ENCODE results near the gene CDKN2AIPNL.
A peak's percentile ranks its signal among the peaks of the same experiment; 100 is the strongest.

Gene CDKN2AIPNL

GRCh38 chr5:134409321-134409720, 2.4 kb downstream of the CDKN2AIPNL start:
- peaks cover 9% of the 10 kb centered on the region for H3K36me3 Mint-ChIP-seq (ENCODE audit: low read depth)
- H3K4me1 Mint-ChIP-seq, result peaks cover 17% of the 10 kb centered on the region
- no peaks in the 10 kb centered on the region for H3K9me3 Mint-ChIP-seq
- no peaks in the 10 kb centered on the region for H3K27me3 Mint-ChIP-seq (ENCODE audit: low read depth)
- peak overlapping the region in 1 of 3 experiments; percentile 39 for H3K27ac Mint-ChIP-seq
- no peak for TF ChIP-seq CTCF (IDR thresholded peaks at IDR 0.05; ENCODE audit: unreplicated experiment in 3 of 3)
- peak overlapping the region; percentile 65 to 96 (median 66) for H3K4me3 Mint-ChIP-seq

- H3K27me3 Mint-ChIP-seq (ENCODE audit: low read depth), result no peaks in the 10 kb centered on the region
- no peaks in the 10 kb centered on the region for H3K9me3 Mint-ChIP-seq
These were observed 5.3 kb downstream of the CDKN2AIPNL start for GRCh38 chr5:134406390-134406789.

GRCh38 chr5:134403951-134404350, 7.7 kb downstream of the CDKN2AIPNL start:
- Mint-ChIP-seq H3K27ac (no peak overlapping the region), H3K9me3 (no peaks in the 10 kb centered on the region), H3K4me3 (no peak overlapping the region), H3K27me3 (ENCODE audit: low read depth) (no peaks in the 10 kb centered on the region), H3K36me3 (ENCODE audit: low read depth) (peaks cover 23% of the 10 kb centered on the region), H3K4me1 (no peaks in the 10 kb centered on the region)
- TF ChIP-seq CTCF (IDR thresholded peaks at IDR 0.05; ENCODE audit: unreplicated experiment in 3 of 3), result no peak

More at GRCh38 chr5:134406390-134406789, 5.3 kb downstream of the CDKN2AIPNL start:
- Mint-ChIP-seq H3K4me1 (peaks cover 17% of the 10 kb centered on the region), H3K36me3 (ENCODE audit: low read depth) (peaks cover 14% of the 10 kb centered on the region), H3K27ac (no peak overlapping the region), H3K4me3 (no peak overlapping the region)
- TF ChIP-seq CTCF (IDR thresholded peaks at IDR 0.05; ENCODE audit: unreplicated experiment in 3 of 3), result no peak

- H3K4me1 Mint-ChIP-seq, result no peaks in the 10 kb centered on the region
- no peak overlapping the region for H3K4me3 Mint-ChIP-seq
- no peak overlapping the region for H3K27ac Mint-ChIP-seq
- H3K36me3 Mint-ChIP-seq (ENCODE audit: low read depth), result peaks cover 52% of the 10 kb centered on the region
- no peaks in the 10 kb centered on the region for H3K27me3 Mint-ChIP-seq (ENCODE audit: low read depth)
- H3K9me3 Mint-ChIP-seq, result no peaks in the 10 kb centered on the region
- TF ChIP-seq CTCF (IDR thresholded peaks at IDR 0.05; ENCODE audit: unreplicated experiment in 3 of 3), result no peak
These were observed 13.0 kb downstream of the CDKN2AIPNL start for GRCh38 chr5:134398609-134399155.

- H3K36me3 Mint-ChIP-seq (ENCODE audit: low read depth), result peaks cover 59% of the 10 kb centered on the region
- TF ChIP-seq CTCF (IDR thresholded peaks at IDR 0.05; ENCODE audit: unreplicated experiment in 3 of 3), result no peak
- H3K27me3 Mint-ChIP-seq (ENCODE audit: low read depth), result no peaks in the 10 kb centered on the region
- H3K4me3 Mint-ChIP-seq, result no peak overlapping the region
- no peak overlapping the region for H3K27ac Mint-ChIP-seq
- no peaks in the 10 kb centered on the region for H3K9me3 Mint-ChIP-seq
- H3K4me1 Mint-ChIP-seq, result no peaks in the 10 kb centered on the region
These were observed 14.5 kb downstream of the CDKN2AIPNL start for GRCh38 chr5:134397196-134397595.

GRCh38 chr5:134396274-134396673, 15.4 kb downstream of the CDKN2AIPNL start:
- TF ChIP-seq CTCF (IDR thresholded peaks at IDR 0.05; ENCODE audit: unreplicated experiment in 3 of 3), result no peak
- H3K27ac Mint-ChIP-seq, result no peak overlapping the region
- no peaks in the 10 kb centered on the region for H3K27me3 Mint-ChIP-seq (ENCODE audit: low read depth)
- no peaks in the 10 kb centered on the region for H3K4me1 Mint-ChIP-seq
- no peaks in the 10 kb centered on the region for H3K9me3 Mint-ChIP-seq
- no peak overlapping the region for H3K4me3 Mint-ChIP-seq
- peaks cover 61% of the 10 kb centered on the region for H3K36me3 Mint-ChIP-seq (ENCODE audit: low read depth)
